GM15510 (cell line): ENCODE results near the gene WDR7.
A peak's percentile ranks its signal among the peaks of the same experiment; 100 is the strongest.

Source experiments
- POLR2A ChIP-seq: IDR thresholded peaks from 3 replicates; pipeline ENCODE4 v1.6.1; 2011; ENCODE audit warnings: borderline replicate concordance; ENCODE audit not compliant: insufficient read length; ENCODE audit errors: extremely low read depth

Gene WDR7

DNA sequence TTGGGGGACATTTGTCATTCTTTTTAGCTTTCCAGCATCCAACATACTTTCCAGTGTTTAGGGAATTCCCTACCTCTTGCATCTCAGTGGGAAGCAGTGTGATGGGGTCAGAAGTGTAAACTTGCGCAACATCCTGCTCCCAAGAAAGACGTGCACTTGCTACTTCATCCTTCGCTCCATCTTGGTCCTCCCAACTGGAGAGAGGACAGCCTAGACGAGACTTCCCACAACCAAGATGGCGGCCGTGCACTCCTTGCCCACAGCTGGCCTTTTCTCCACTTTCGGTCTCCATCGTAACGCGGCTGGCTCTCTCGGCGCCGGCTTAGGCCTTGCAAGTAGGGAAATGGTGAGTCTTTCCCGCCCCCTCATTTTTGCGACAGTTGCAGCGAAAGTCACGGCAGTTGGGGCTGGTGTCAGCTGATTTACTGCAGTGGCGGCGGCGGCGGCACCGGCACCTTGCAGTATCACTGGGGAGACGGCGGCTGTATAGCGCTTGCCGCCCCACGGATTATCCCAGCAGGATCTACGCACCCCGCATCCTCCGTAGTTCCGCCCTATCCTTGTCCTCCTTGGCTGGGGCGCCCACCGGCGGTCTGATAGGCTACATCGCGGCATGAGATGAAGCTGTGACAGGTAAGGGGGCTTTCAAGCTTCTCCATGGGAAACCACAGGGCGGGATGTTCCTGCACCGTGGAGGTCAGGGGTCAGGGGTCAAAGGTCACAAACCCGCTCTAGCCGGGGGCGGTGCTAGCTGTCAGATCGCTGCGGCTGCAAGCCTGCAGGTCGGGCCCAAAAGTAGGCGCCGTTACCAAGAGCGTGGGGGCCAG, at the start of gene WDR7:
WDR7 (plus strand) TSS at position 416 of the 827 bp plus-strand sequence. CDS start 21,157 bp downstream, outside the sequence.
- peak; percentile 72 for TF ChIP-seq POLR2A

GRCh38 chr18:56606618-56607017, 44.5 kb upstream of the WDR7 start:
- no peak for TF ChIP-seq POLR2A

DNA sequence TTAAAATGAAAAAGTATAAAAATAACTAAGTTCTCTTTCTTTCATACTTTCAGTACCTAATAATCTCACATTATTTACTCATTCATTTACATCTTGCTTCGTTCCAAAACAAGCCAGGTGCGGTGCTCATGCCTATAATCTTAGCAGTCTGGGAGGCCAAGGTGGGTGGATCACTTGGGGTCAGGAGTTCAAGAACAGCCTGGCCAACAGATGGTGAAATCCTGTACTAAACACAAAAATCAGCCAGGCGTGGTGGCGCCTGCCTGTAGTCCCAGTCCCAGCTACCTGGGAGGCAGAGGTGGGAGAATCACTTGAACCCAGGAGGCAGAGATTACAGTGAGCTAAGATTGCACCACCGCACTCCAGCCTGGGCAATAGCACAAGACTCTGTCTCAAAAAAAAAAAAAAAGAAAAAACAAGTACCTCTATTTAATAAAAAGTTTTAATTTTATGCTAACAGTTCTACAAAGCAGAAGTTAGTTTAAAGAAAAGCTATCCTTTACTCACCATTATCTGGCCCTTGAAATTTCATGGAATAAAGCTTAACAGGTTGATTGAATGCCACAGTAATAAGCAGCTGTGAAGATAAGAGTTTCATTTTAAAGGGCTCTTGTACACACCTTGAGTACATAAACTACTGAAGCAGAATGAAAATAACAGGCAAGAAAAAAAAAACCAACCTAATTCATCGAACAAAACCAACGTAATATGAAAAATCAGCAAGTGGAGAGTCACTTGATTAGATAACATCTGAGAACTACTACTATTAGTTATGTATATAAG, 35.2 kb upstream of the WDR7 start:
- TF ChIP-seq POLR2A = no peak

DNA sequence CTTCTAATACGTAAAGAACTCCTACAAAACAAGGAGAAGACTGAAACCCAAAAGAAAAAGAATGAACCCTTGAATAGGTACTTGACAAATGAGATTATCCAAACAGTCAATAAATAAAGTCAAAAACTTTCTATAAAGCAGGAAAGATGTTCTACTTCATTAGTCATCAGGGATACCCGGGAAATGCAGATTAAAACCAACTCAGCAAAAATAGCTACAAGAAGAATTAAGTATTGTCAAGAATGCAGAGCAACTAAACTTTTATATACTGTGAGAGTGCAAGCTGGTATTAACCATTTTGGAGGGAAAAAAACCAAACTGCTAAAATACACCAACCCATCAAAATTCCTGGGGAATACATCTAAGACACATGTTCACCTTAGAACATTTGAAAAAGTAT, 23.2 kb upstream of the WDR7 start:
- no peak for TF ChIP-seq POLR2A

DNA sequence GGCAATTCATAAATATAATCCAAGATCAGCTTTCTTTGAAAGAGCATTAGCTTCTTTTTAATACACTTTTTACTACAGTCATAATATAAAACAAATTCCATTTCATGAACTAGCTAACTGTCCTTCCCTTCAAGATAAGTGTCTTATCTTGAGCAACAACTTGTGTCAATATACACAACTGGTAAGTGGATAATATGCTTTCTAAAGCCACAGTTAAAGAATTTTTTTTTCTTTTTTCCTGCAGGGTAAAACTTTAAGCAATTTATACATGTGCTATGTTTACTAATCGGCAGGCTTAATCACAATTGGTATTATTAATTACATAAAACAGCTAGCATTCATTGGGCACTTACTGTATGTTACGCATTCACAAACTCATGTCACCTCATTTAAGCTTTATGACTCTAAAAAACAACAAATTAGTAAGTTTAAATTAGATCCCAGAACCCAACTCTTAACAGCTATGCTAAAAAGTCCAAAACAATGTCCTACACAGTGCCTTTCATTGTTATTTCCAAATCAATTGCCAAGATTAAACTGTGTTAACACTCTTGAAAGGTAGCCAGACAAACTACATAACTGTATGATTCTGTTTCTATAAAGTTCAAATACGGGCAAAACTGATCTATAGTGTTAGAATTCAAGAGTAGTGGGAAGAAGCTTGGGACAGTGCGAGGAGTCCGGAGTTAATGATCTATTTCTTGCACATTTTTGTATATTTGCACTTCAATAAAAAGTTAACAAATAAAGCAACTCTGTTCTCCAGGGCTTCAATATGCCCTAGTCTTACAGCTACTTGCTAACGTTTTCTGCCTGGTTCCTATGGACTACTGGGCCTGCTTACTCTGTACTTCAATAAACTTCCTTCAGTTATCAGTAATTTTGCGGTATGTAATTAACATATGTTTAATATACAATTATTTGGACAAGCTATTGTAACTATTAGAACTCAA, 18.8 kb upstream of the WDR7 start:
- TF ChIP-seq POLR2A = no peak

DNA sequence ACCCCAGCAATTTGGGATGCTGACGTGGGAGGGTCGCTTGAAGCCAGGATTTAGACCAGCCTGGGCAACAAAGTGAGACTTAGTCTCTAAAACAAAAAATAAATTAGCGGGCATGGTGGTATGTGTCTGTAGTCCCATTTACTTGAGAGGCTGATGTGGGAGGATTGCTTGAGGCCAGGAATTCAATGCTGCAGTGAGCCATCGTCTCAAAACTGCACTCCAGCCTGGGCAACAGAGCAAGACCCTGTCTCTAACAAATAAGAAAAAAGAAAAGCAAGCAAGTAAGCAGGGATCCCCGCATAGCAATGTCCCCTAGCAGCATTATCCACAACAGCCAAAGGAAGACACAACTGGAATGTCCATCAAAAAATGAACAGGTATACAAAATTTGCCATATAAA, 16.2 kb upstream of the WDR7 start:
- TF ChIP-seq POLR2A = no peak

GRCh38 chr18:56637176-56637575, 14.0 kb upstream of the WDR7 start:
- TF ChIP-seq POLR2A = no peak

DNA sequence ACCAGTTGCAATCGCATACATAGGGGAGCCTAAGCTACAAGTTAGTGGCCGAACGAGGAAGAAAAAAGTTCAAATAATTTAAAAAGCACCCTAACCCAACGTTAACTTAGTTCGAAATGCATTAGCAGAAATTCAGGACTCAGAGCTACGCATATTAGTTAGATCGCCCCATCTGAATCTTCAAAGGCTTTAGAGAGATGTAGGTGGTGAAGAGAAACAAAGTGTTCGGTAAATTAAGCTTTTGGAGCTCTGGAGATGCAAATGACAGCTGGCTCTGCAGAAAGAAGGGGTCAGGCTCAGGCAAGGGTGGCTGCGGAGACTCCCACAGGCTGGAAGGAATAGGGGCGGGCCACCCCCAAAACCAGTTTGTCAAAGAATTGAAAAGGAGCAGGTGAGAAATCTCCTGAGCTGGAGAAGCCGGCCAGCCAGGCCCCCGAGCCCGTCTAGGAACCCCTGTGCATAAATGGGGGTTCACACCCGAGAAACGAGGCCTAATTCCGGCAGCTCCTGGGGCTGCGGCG, 13.4 kb upstream of the WDR7 start:
- no peak for TF ChIP-seq POLR2A

DNA sequence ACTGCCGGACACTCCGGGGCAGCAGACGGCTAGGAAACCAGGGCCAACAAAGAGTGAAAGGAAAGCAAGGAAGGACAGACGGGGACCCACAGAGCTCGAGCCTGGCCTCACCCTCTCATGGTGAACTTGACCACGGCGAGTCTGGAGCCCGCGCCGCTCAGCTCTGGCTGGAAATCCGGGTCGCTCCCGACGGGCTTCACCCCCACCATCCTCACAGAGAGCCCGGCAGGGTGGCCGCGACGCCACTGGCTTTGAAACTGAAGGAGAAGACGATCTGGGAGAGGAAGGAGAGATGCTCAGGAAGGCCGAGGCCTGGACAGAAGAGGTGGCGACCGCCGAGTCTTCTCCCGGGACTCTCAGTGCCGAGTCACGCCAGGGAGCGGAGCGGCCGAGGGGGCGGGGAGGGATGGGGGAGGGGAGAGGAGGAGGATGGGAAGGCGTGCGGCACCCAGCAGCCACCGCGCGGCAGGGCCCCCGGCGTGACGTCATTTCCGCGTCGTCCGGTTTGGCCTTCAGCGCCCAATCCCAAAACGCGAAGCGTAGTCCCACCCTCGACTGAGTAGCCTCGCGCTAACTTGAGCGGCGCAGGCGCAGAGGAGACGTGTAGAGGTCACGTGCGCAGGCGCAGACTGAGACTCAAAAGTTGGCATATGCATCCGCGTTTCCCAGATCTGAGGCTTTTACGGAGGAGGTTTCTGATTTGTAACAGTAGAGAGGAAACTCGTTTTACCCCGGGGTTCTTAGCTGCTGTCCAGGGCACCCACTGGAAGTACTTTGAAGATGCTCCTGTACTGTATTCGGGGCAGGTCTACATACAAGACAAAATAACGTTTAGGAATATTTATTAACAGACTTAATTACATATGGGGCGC, 12.7 kb upstream of the WDR7 start, which contains the start of gene TXNL1:
TXNL1 (minus strand) TSS at position 361 of the 872 bp plus-strand sequence; CDS start at position 209, 152 bp downstream.
- peak; percentile 87 for TF ChIP-seq POLR2A

- no peak for TF ChIP-seq POLR2A
These were observed 12.1 kb upstream of the WDR7 start for GRCh38 chr18:56639104-56639381.

- TF ChIP-seq POLR2A = no peak
These were observed 11.6 kb upstream of the WDR7 start for GRCh38 chr18:56639571-56639970.

- TF ChIP-seq POLR2A = no peak
These were observed 9.3 kb upstream of the WDR7 start for GRCh38 chr18:56641714-56642337.

GRCh38 chr18:56643381-56643780, 7.8 kb upstream of the WDR7 start:
- no peak for TF ChIP-seq POLR2A

DNA sequence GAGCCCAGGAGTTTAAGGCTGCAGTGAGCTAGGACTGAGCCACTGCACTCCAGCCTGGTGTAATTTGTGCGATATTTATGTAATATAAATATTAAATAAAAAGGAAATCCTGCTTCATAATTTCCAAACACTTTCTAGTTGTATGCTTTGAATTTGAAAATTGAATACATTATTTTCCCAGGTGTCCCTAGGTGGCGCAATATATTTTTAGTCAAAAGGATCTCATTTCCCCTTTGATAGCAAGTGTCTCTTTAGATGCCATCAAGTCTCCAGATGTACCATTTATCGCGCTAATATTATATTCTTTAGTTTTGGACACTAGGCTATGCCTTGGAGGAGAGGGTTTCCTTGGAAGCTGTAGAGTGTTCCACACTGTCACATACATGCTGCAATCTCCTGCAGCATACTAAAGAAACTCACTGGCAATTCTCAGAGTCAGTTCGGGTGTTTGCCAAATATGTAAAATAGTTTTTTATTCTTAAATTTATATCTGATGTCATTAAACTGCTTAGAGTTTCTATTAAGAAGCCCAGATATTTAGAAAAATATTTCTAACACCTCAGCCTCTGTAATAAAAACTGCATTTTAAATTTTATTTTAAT, 5.6 kb upstream of the WDR7 start:
- TF ChIP-seq POLR2A = no peak

GRCh38 chr18:56647071-56647470, 4.1 kb upstream of the WDR7 start:
- TF ChIP-seq POLR2A = no peak
